GM12872 (cell line): ENCODE measurements around the gene NT5C3A.

Experiments used
- TF ChIP-seq, protein P1 (sequence below): IDR thresholded peaks from 3 replicates; pipeline ENCODE4 v1.5.1; 2011; ENCODE audit warnings: low read depth, mild to moderate bottlenecking, low read length, moderate library complexity; ENCODE audit not compliant: insufficient read depth

Gene NT5C3A

DNA sequence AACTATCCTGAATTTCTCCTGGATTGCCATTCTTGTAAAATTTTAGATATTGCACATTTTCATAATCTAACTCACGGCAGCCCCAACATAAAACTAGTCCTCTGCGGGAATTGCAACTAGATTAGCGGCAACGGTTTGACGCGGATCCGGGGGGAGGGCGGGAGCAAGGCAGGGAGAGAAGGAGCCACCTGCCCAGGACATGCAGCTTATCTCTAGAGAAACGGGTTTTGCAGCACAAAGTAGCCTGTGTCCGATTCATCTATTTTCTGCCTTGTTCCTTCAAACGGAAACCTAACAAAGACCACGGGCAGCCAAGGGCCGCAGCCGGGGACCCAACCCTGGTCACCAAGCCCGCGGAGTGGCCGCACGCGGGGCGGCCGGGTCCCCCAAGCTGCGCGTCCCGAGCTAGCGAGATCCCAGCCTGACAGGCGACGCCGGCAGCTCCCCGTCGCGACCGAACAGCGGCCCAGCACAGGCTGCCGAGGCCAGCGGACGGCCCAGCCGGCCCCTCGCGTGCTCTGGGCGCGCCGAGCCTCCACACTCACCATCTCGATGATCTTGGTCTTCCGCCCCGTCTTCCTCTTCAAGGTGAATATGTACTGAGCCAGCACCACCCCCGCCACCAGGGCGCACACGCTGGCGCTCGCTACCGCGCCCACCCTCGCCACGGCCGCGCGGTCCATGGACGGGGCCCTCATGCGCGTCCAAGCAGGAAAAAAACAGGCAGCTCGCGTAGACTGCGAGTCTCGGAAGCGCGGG is at the start of gene NT5C3A:
Gene NT5C3A (minus strand): TSS at position 754 of the 759 bp plus-strand sequence. CDS start 71 bp downstream, at position 683.
- TF ChIP-seq, protein P1, sequence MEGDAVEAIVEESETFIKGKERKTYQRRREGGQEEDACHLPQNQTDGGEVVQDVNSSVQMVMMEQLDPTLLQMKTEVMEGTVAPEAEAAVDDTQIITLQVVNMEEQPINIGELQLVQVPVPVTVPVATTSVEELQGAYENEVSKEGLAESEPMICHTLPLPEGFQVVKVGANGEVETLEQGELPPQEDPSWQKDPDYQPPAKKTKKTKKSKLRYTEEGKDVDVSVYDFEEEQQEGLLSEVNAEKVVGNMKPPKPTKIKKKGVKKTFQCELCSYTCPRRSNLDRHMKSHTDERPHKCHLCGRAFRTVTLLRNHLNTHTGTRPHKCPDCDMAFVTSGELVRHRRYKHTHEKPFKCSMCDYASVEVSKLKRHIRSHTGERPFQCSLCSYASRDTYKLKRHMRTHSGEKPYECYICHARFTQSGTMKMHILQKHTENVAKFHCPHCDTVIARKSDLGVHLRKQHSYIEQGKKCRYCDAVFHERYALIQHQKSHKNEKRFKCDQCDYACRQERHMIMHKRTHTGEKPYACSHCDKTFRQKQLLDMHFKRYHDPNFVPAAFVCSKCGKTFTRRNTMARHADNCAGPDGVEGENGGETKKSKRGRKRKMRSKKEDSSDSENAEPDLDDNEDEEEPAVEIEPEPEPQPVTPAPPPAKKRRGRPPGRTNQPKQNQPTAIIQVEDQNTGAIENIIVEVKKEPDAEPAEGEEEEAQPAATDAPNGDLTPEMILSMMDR, result no peak

GRCh38 chr7:33111614-33112013 is 49.0 kb upstream of the NT5C3A start:
- TF ChIP-seq, protein P1, result no peak

DNA sequence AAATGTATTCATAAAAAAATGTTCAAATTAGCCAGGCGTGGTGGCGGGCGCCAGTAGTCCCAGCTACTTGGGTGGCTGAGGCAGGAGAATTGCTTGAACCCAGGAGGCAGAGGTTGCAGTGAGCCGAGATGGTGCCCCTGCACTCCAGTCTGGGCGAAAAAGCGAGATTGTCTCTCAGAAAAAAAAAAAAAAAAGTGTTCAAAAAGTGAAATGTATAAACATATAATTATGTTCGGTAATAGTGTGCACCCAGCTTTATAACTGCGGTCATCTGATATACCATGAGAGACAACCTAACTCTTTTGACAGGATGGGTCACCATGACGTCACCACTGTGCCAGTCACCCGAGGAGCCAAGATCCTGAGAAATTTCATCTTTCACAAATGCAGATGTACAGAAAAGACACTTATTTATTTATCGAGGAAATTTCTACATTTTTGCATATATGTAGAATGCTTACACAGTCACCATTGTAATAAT is 47.2 kb upstream of the NT5C3A start:
- TF ChIP-seq, protein P1, result no peak

GRCh38 chr7:33109005-33109757 is 46.6 kb upstream of the NT5C3A start, which contains the start of gene RP9:
RP9 (minus strand) TSS chr7:33109404; CDS start chr7:33109372, 32 bp downstream.
- TF ChIP-seq, protein P1, result peak; percentile 41; the same call in 2 of the 3 replicates

- TF ChIP-seq, protein P1, result peak; percentile 14; the same call in 1 of the 3 replicates
These were observed 46.0 kb upstream of the NT5C3A start for GRCh38 chr7:33108554-33109004.

DNA sequence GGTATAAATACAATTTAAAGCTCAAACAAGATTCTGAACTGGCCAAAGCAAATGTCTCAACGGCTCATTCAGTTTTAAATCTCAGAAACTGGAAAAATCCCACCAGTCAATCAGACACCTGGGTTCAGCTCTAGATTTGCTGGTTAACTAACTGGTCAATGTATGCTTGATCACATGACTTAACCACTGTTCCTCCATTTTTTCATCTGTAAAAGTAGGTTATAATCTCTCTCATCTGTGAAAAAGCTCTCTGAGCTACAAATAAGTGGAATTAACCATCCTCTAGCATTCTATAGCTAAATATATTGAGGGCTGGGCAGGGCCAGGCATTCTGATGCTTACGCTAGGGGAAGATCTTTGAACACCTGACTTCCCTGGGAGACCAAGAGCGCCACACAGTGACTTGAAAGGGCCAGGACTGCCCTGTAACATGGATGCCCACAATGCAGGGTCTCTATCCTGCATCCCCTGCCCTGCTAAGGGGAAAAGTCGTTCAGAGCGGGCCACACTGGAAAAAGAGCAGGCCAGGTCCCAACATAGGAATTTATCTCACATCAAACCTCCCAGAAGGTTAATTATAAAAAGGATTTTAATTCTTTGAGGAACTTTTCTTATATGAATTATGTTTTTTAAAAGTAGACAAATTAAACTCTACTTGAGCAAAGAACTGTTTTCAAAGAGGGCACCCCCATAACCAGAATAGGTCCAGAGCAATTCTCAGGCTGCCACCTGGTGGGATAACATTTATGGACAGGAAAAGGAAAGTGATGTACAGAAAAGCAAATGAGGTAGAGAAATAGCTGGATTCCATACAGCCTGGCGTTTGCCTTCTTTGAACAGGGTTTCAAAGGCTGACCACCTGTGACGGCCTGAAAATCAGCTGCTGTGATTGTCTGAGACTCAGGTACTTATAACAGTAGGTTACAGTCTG is 44.8 kb upstream of the NT5C3A start:
- TF ChIP-seq, protein P1, result peak; percentile 58

GRCh38 chr7:33101906-33102305 is 39.3 kb upstream of the NT5C3A start:
- TF ChIP-seq, protein P1, result no peak
